Activated CD8-positive, alpha-beta T cell treated with anti-CD3 and anti-CD28 coated beads for 36 hours (primary cell): ENCODE results near the gene SLC25A11. TPM values are rescaled to one million over a fixed set of nuclear protein-coding genes. Genes with fewer than 3 reads are reported as not detected.
A peak's percentile ranks its signal among the peaks of the same experiment; 100 is the strongest.

Experiments used
- ATAC-seq: fragments of 200-7000 bp; cut with Tn5 transposase; one replicate; pipeline ENCODE4 v1.10.0; 2021; ENCODE audit warnings: mild to moderate bottlenecking, moderate library complexity
- CTCF ChIA-PET: fragments of 350-600 bp; sonication (Branson Sonifier 250); formaldehyde crosslinking; loops from one replicate; lab custom pipeline; 2021; ENCODE audit warnings: antibody characterized with exemption; lab: Charles Lee
- POLR2A ChIA-PET: fragments of 350-600 bp; sonication (Branson Sonifier 250); formaldehyde crosslinking; loops from one replicate; lab custom pipeline; 2021; ENCODE audit warnings: antibody characterized with exemption; lab: Charles Lee
- DNase-seq: peaks from one replicate; pipeline ENCODE4 v3.0.0-alpha.2; 2020
- H3K27ac Mint-ChIP-seq: one replicate; pipeline ENCODE4 v1.8.0; 2021; ENCODE audit warnings: mild to moderate bottlenecking, mixed read lengths
- H3K27me3 Mint-ChIP-seq: one replicate; pipeline ENCODE4 v1.8.0; 2021; ENCODE audit warnings: mixed read lengths
- H3K36me3 Mint-ChIP-seq: one replicate; pipeline ENCODE4 v1.8.0; 2021; ENCODE audit warnings: low read depth, mixed read lengths
- H3K4me1 Mint-ChIP-seq: one replicate; pipeline ENCODE4 v1.8.0; 2021; ENCODE audit warnings: low read depth, mixed read lengths
- H3K4me3 Mint-ChIP-seq: one replicate; pipeline ENCODE4 v1.8.0; 2021; ENCODE audit warnings: mild to moderate bottlenecking, moderate library complexity, mixed read lengths
- H3K9me3 Mint-ChIP-seq: one replicate; pipeline ENCODE4 v1.8.0; 2021; ENCODE audit warnings: mixed read lengths
- intact Hi-C: fragments of 100-400 bp; cut with micrococcal nuclease; formaldehyde crosslinking; loops from one replicate; pipeline ENCODE4 v1.10.0; 2022
- total RNA-seq, 2 experiments: library from RNA; stranded (reverse); gene quantifications; one replicate each; pipeline ENCODE4 v1.2.3, GENCODE V29; 2021
- TF ChIP-seq, protein P1 (sequence below): fragments of 200-600 bp; IDR thresholded peaks from one replicate; pipeline ENCODE4 v1.8.0; 2022; ENCODE audit warnings: antibody characterized with exemption, mild to moderate bottlenecking

SLC25A11 gene
- total RNA-seq, 2 experiments from 2014 or later, result 80.8 to 87.0 TPM

GRCh38 chr17:4953451-4953961 is 13.7 kb upstream of the SLC25A11 start:
- no peak for ATAC-seq
- Mint-ChIP-seq H3K4me3 (no peak overlapping the region), H3K27me3 (no peaks in the 10 kb centered on the region), H3K36me3 (peaks cover 5% of the 10 kb centered on the region), H3K9me3 (no peaks in the 10 kb centered on the region), H3K4me1 (peaks cover 18% of the 10 kb centered on the region), H3K27ac (no peak overlapping the region)
- no peak for DNase-seq
- ChIA-PET CTCF (interaction anchor here (1.0 to 2.5 kb wide), 4 partner anchors 8 to 44 kb away, joined by 3 to 9 read pairs (median 4); partner anchors contain the start of gene SPAG7), POLR2A (interaction anchor here (1.8 to 20.8 kb wide), 3 partner anchors 10 to 15 kb away, joined by 8 to 627 read pairs (median 14); partner anchors contain the start of genes RNF167, SLC25A11 and SPAG7)
- TF ChIP-seq, protein P1, sequence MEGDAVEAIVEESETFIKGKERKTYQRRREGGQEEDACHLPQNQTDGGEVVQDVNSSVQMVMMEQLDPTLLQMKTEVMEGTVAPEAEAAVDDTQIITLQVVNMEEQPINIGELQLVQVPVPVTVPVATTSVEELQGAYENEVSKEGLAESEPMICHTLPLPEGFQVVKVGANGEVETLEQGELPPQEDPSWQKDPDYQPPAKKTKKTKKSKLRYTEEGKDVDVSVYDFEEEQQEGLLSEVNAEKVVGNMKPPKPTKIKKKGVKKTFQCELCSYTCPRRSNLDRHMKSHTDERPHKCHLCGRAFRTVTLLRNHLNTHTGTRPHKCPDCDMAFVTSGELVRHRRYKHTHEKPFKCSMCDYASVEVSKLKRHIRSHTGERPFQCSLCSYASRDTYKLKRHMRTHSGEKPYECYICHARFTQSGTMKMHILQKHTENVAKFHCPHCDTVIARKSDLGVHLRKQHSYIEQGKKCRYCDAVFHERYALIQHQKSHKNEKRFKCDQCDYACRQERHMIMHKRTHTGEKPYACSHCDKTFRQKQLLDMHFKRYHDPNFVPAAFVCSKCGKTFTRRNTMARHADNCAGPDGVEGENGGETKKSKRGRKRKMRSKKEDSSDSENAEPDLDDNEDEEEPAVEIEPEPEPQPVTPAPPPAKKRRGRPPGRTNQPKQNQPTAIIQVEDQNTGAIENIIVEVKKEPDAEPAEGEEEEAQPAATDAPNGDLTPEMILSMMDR, result no peak
- intact Hi-C loops, result no loop called here

DNA sequence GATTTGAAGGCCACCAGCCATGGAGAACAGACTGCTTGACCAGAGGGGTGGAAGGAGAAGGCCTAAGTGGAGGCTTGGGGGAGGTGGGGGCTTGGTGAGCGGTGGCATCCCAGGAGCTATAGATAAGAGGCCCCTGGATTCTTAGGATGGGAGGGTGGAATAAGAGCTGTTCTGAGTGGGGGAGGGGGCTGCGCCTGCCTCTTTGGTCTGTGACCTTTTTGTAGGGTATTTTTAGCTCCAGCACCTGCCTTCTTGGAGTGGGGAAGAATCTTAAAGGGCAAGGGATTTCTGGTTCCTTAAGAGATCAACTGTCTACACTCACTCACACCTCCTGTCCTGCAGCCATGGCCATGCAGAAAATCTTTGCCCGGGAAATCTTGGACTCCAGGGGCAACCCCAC is 11.6 kb upstream of the SLC25A11 start:
- Mint-ChIP-seq H3K27me3 (no peaks in the 10 kb centered on the region), H3K4me3 (peak overlapping the region; percentile 97), H3K36me3 (peaks cover 16% of the 10 kb centered on the region), H3K9me3 (no peaks in the 10 kb centered on the region), H3K27ac (peak overlapping the region; percentile 97), H3K4me1 (peaks cover 18% of the 10 kb centered on the region)
- intact Hi-C loops, result no loop called here
- DNase-seq (no peak), ATAC-seq (no peak)
- ChIA-PET POLR2A (interaction anchor here (1.5 to 20.8 kb wide), 5 partner anchors 9 to 43 kb away, joined by 3 to 627 read pairs (median 11); partner anchors contain the start of genes RNF167, SLC25A11 and SPAG7), CTCF (interaction anchor here (0.7 to 2.5 kb wide), 3 partner anchors 16 to 42 kb away, joined by 3 to 9 read pairs (median 4); partner anchors contain the start of gene SPAG7)
- TF ChIP-seq, protein P1, result no peak

- TF ChIP-seq, protein P1, result no peak
- Mint-ChIP-seq H3K27me3 (no peaks in the 10 kb centered on the region), H3K27ac (peak within 1 kb of the TSS; percentile 97), H3K9me3 (no peaks in the 10 kb centered on the region), H3K4me1 (peaks cover 13% of the 10 kb centered on the region), H3K36me3 (peaks cover 23% of the 10 kb centered on the region), H3K4me3 (peak within 1 kb of the TSS; percentile 97)
- ChIA-PET CTCF (interaction anchor here (0.7 to 1.5 kb wide), 4 partner anchors 11 to 42 kb away, joined by 3 to 5 read pairs (median 4); partner anchors contain the start of gene SPAG7), POLR2A (interaction anchor here (1.0 to 20.8 kb wide), 8 partner anchors 8 to 129 kb away, joined by 3 to 627 read pairs (median 8); partner anchors contain the start of genes INCA1, KIF1C, RNF167 and SLC25A11)
- ATAC-seq (no peak), DNase-seq (no peak)
- intact Hi-C loops, result no loop called here
Measured at GRCh38 chr17:4950746-4951204, 10.9 kb upstream of the SLC25A11 start, which contains the start of gene ENO3. ENO3 (plus strand) TSS chr17:4951119; CDS start chr17:4951830, 711 bp downstream.

DNA sequence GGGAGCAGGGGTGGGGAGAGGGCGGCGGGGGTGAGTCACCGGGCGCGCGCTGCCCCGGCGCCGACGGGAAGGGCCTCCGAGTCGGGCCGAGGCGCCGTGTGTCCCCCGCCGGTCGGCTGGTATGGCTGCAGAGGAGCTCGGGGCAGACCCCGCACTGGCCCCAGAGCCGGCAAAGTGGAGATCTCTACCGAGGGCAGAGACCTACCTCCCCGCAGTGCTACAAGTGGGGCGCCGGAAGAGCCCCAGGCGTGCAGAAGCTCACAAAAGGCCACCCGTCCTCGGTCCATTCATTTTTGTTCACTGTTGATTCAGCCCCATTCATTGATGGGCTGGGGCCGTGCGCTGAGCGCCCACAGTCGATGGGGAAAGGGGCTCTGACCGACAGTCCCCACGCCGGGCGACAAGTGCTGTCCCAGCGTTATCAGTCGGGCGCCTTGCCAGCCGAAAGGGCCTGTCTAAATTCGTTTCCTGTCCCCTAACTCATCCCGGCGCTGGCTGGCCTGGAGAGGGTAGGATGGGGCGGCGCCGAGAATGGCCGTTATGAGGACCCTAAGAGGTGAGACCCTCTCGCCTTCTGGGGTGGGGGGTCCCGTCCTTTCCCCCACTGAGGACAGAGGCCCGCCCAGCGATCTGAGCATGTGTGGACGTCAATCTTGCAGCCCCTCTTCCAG is 10.4 kb upstream of the SLC25A11 start:
- intact Hi-C loops, result no loop called here
- Mint-ChIP-seq H3K27me3 (no peaks in the 10 kb centered on the region), H3K4me1 (peaks cover 19% of the 10 kb centered on the region), H3K27ac (peak overlapping the region; percentile 97), H3K9me3 (no peaks in the 10 kb centered on the region), H3K4me3 (peak overlapping the region; percentile 97), H3K36me3 (peaks cover 29% of the 10 kb centered on the region)
- ATAC-seq (peak; percentile 14), DNase-seq (peak; percentile 62)
- POLR2A ChIA-PET, result interaction anchor here (0.9 to 20.8 kb wide), 7 partner anchors 10 to 130 kb away, joined by 3 to 627 read pairs (median 5); partner anchors contain the start of genes INCA1, KIF1C, RNF167 and SLC25A11
- CTCF ChIA-PET, result interaction anchor here (1.0 to 1.5 kb wide), 3 partner anchors 12 to 41 kb away, joined by 3 to 5 read pairs (median 4); partner anchors contain the start of gene SPAG7
- TF ChIP-seq, protein P1, result no peak
